Measurements from ENCODE around the gene PARP9. TPM values are rescaled to one million over a fixed set of nuclear protein-coding genes. Genes with fewer than 3 reads are reported as not detected.

PARP9 gene
- total RNA-seq, 1 experiment from 2014 or later: 1.8 TPM

GRCh38 chr3:122514123-122515019 lies 49.7 kb downstream of the PARP9 start, which contains the start of gene KPNA1 (continued):
- no peak for TF ChIP-seq USF1 (CRISPR knock-in tag; IDR thresholded peaks at IDR 0.05)
- peak; percentile 94 for TF ChIP-seq HMGXB4 (CRISPR knock-in tag; IDR thresholded peaks at IDR 0.05)
- no peak for TF ChIP-seq RORB (CRISPR knock-in tag; IDR thresholded peaks at IDR 0.05)
- TF ChIP-seq, protein P1, sequence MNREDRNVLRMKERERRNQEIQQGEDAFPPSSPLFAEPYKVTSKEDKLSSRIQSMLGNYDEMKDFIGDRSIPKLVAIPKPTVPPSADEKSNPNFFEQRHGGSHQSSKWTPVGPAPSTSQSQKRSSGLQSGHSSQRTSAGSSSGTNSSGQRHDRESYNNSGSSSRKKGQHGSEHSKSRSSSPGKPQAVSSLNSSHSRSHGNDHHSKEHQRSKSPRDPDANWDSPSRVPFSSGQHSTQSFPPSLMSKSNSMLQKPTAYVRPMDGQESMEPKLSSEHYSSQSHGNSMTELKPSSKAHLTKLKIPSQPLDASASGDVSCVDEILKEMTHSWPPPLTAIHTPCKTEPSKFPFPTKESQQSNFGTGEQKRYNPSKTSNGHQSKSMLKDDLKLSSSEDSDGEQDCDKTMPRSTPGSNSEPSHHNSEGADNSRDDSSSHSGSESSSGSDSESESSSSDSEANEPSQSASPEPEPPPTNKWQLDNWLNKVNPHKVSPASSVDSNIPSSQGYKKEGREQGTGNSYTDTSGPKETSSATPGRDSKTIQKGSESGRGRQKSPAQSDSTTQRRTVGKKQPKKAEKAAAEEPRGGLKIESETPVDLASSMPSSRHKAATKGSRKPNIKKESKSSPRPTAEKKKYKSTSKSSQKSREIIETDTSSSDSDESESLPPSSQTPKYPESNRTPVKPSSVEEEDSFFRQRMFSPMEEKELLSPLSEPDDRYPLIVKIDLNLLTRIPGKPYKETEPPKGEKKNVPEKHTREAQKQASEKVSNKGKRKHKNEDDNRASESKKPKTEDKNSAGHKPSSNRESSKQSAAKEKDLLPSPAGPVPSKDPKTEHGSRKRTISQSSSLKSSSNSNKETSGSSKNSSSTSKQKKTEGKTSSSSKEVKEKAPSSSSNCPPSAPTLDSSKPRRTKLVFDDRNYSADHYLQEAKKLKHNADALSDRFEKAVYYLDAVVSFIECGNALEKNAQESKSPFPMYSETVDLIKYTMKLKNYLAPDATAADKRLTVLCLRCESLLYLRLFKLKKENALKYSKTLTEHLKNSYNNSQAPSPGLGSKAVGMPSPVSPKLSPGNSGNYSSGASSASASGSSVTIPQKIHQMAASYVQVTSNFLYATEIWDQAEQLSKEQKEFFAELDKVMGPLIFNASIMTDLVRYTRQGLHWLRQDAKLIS (CRISPR knock-in tag; IDR thresholded peaks at IDR 0.05; ENCODE audit: borderline replicate concordance): 0 out of 2 replicates have a peak, but pooled peaks have one; percentile 25
- no peak for TF ChIP-seq NR3C1 (CRISPR knock-in tag; conservative IDR thresholded peaks at IDR 0.05; ENCODE audit: low read depth)
- no peak for TF ChIP-seq FOXJ3 (CRISPR knock-in tag; IDR thresholded peaks at IDR 0.05; ENCODE audit: borderline replicate concordance)
- TF ChIP-seq, protein P2, sequence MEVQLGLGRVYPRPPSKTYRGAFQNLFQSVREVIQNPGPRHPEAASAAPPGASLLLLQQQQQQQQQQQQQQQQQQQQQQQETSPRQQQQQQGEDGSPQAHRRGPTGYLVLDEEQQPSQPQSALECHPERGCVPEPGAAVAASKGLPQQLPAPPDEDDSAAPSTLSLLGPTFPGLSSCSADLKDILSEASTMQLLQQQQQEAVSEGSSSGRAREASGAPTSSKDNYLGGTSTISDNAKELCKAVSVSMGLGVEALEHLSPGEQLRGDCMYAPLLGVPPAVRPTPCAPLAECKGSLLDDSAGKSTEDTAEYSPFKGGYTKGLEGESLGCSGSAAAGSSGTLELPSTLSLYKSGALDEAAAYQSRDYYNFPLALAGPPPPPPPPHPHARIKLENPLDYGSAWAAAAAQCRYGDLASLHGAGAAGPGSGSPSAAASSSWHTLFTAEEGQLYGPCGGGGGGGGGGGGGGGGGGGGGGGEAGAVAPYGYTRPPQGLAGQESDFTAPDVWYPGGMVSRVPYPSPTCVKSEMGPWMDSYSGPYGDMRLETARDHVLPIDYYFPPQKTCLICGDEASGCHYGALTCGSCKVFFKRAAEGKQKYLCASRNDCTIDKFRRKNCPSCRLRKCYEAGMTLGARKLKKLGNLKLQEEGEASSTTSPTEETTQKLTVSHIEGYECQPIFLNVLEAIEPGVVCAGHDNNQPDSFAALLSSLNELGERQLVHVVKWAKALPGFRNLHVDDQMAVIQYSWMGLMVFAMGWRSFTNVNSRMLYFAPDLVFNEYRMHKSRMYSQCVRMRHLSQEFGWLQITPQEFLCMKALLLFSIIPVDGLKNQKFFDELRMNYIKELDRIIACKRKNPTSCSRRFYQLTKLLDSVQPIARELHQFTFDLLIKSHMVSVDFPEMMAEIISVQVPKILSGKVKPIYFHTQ (CRISPR knock-in tag; IDR thresholded peaks at IDR 0.05): no peak
- no peak for TF ChIP-seq GTF2I (CRISPR knock-in tag; conservative IDR thresholded peaks at IDR 0.05)
- no peak for TF ChIP-seq NFATC4 (CRISPR knock-in tag; IDR thresholded peaks at IDR 0.05)
- TF ChIP-seq JAZF1 (CRISPR knock-in tag; IDR thresholded peaks at IDR 0.05): no peak
- no peak for TF ChIP-seq ZNF281 (CRISPR knock-in tag; IDR thresholded peaks at IDR 0.05)
- TF ChIP-seq, protein P3, sequence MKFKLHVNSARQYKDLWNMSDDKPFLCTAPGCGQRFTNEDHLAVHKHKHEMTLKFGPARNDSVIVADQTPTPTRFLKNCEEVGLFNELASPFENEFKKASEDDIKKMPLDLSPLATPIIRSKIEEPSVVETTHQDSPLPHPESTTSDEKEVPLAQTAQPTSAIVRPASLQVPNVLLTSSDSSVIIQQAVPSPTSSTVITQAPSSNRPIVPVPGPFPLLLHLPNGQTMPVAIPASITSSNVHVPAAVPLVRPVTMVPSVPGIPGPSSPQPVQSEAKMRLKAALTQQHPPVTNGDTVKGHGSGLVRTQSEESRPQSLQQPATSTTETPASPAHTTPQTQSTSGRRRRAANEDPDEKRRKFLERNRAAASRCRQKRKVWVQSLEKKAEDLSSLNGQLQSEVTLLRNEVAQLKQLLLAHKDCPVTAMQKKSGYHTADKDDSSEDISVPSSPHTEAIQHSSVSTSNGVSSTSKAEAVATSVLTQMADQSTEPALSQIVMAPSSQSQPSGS (CRISPR knock-in tag; IDR thresholded peaks at IDR 0.05; ENCODE audit: borderline replicate concordance, low read depth): no peak
- TF ChIP-seq, protein P4, sequence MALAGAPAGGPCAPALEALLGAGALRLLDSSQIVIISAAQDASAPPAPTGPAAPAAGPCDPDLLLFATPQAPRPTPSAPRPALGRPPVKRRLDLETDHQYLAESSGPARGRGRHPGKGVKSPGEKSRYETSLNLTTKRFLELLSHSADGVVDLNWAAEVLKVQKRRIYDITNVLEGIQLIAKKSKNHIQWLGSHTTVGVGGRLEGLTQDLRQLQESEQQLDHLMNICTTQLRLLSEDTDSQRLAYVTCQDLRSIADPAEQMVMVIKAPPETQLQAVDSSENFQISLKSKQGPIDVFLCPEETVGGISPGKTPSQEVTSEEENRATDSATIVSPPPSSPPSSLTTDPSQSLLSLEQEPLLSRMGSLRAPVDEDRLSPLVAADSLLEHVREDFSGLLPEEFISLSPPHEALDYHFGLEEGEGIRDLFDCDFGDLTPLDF (CRISPR knock-in tag; IDR thresholded peaks at IDR 0.05): 0 out of 2 replicates have a peak, but pooled peaks have one; percentile 43
- TF ChIP-seq PRRX2 (CRISPR knock-in tag; IDR thresholded peaks at IDR 0.05): no peak
- no peak for TF ChIP-seq OVOL2 (CRISPR knock-in tag; IDR thresholded peaks at IDR 0.05; ENCODE audit: borderline replicate concordance)
- TF ChIP-seq ZNF263 (CRISPR knock-in tag; IDR thresholded peaks at IDR 0.05; ENCODE audit: low read depth): no peak
- TF ChIP-seq CDX4 (CRISPR knock-in tag; IDR thresholded peaks at IDR 0.05; ENCODE audit: borderline replicate concordance): no peak; the same call in 1 of the 2 replicates
- no peak; the same call in 1 of the 2 replicates for TF ChIP-seq ZBTB43 (CRISPR knock-in tag; IDR thresholded peaks at IDR 0.05)

Measured in WTC11 (cell line).